ENCODE results near the gene ALX4. TPM values are rescaled to one million over a fixed set of nuclear protein-coding genes. Genes with fewer than 3 reads are reported as not detected.

The ALX4 gene
- total and polyA plus RNA-seq, 9 of the 15 experiments (the other 6 are each of a cell fraction or from before 2014, with no cell fraction given) = 0.07 to 1.2 (median 0.33) TPM

DNA sequence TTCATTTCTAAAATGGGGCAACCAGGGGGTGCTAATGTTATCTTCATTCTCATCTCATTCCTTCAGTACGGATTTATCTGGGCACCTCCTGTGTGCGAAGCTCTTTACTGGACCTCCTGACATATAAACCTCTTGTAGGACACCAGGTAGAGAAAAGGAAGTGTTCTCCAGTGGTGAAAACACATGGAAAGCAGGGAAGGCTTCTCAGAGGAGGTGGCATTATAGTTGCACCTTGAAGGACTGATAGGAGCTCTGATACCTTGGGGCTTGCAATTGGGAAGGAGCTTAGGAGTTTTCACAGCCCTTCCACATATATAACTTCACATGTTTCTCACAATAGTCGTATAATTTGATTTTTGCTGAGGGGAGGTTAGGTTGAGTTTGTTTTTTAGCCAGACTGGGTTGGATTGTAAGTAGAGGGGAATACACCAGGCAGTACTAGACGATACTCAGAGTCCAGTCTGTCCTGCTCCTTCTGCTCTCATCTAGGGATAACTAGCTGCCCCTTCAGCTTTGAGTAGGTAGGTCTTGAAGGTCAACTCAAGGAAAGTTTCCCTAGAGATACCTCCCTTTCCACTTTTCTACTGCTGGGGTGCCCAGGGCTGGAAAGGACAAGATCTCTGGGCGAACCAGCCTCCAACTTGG is 34.0 kb upstream of the ALX4 start:
- Histone ChIP-seq H3K9me1 (ENCODE audit: control insufficient read depth, insufficient read depth, low read length) (no peaks in the 10 kb centered on the region), H3K9me3 (replicated peaks; ENCODE audit: control insufficient read depth, insufficient read depth, low read depth, low read length) (no peaks in the 10 kb centered on the region), H2AFZ (ENCODE audit: low read depth, low read length) (no peak overlapping the region), H3K4me2 (ENCODE audit: insufficient read depth, low read length) (no peak overlapping the region), H3K36me3 (ENCODE audit: control insufficient read depth, insufficient read depth, low read length) (no peaks in the 10 kb centered on the region), H3K27ac (ENCODE audit: extremely low read depth, low read depth, low read length) (no peak overlapping the region), H4K20me1 (replicated peaks; ENCODE audit: control insufficient read depth, insufficient read depth, low read length) (no peaks in the 10 kb centered on the region), H3K9ac (ENCODE audit: insufficient read depth in 1 of 2, low read depth in 2 of 2, low read length in 2 of 2) (no peak overlapping the region), H3K79me2 (ENCODE audit: control insufficient read depth, insufficient read depth, low read length) (no peaks in the 10 kb centered on the region), H3K27me3 (ENCODE audit: control insufficient read depth in 2 of 2, insufficient read depth in 2 of 2, low read length in 2 of 2) (no peaks in the 10 kb centered on the region), H3K4me3 (no peak overlapping the region), H3K4me1 (replicated peaks in 1 of 2; ENCODE audit: control insufficient read depth in 2 of 2, insufficient read depth in 2 of 2, low read length in 2 of 2) (peaks cover 12 to 14% of the 10 kb centered on the region in 2 experiments; a peak in 4 of 5 replicates)
- ChIA-PET CTCF (ENCODE audit: low intra/inter-chr PET ratio) (no interaction called here), POLR2A (interaction anchor here (0.6 to 1.3 kb wide), 2 partner anchors 17 to 20 kb away, joined by 3 to 4 read pairs; no protein-coding TSS in a partner anchor)
- intact Hi-C loops (cut with micrococcal nuclease) = no loop called here
- ATAC-seq (no peak), FAIRE-seq (no peak), DNase-seq (ENCODE audit: extremely low read depth in 1 of 4, low spot score in 3 of 4) (no peak)
- 40% methylated on average over 5 of the region's 5 CpGs for WGBS (ENCODE audit: insufficient coverage, low coverage, missing lambda C conversion rate)
- in situ Hi-C loops (cut with MboI) = no loop called here
- BruUV-seq (replicated peaks) = no TSS peak
- no peak for TF ChIP-seq ZSCAN32 (CRISPR knock-in tag; IDR thresholded peaks at IDR 0.05)
- TF ChIP-seq, protein P1, sequence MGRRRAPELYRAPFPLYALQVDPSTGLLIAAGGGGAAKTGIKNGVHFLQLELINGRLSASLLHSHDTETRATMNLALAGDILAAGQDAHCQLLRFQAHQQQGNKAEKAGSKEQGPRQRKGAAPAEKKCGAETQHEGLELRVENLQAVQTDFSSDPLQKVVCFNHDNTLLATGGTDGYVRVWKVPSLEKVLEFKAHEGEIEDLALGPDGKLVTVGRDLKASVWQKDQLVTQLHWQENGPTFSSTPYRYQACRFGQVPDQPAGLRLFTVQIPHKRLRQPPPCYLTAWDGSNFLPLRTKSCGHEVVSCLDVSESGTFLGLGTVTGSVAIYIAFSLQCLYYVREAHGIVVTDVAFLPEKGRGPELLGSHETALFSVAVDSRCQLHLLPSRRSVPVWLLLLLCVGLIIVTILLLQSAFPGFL (CRISPR knock-in tag; IDR thresholded peaks at IDR 0.05) = no peak
- TF ChIP-seq, protein P2, sequence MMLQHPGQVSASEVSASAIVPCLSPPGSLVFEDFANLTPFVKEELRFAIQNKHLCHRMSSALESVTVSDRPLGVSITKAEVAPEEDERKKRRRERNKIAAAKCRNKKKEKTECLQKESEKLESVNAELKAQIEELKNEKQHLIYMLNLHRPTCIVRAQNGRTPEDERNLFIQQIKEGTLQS (IDR thresholded peaks at IDR 0.05) = no peak
- TF ChIP-seq, protein P2 (CRISPR knock-in tag; conservative IDR thresholded peaks at IDR 0.05) = no peak
- TF ChIP-seq KDM2B (CRISPR knock-in tag; IDR thresholded peaks at IDR 0.05) = no peak
- TF ChIP-seq ESRRA (IDR thresholded peaks at IDR 0.05; ENCODE audit: borderline replicate concordance, low read depth) = peak; percentile 45; the same call in 1 of the 2 replicates
- TF ChIP-seq DDX20 (tag; IDR thresholded peaks at IDR 0.05; ENCODE audit: low read depth) = no peak
- TF ChIP-seq, protein P3, sequence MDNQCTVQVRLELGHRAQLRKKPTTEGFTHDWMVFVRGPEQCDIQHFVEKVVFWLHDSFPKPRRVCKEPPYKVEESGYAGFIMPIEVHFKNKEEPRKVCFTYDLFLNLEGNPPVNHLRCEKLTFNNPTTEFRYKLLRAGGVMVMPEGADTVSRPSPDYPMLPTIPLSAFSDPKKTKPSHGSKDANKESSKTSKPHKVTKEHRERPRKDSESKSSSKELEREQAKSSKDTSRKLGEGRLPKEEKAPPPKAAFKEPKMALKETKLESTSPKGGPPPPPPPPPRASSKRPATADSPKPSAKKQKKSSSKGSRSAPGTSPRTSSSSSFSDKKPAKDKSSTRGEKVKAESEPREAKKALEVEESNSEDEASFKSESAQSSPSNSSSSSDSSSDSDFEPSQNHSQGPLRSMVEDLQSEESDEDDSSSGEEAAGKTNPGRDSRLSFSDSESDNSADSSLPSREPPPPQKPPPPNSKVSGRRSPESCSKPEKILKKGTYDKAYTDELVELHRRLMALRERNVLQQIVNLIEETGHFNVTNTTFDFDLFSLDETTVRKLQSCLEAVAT (IDR thresholded peaks at IDR 0.05) = peak in 1 of 2 experiments; percentile 64; a peak in 1 of 4 replicates
- TF ChIP-seq, protein P4, sequence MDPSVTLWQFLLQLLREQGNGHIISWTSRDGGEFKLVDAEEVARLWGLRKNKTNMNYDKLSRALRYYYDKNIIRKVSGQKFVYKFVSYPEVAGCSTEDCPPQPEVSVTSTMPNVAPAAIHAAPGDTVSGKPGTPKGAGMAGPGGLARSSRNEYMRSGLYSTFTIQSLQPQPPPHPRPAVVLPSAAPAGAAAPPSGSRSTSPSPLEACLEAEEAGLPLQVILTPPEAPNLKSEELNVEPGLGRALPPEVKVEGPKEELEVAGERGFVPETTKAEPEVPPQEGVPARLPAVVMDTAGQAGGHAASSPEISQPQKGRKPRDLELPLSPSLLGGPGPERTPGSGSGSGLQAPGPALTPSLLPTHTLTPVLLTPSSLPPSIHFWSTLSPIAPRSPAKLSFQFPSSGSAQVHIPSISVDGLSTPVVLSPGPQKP (CRISPR knock-in tag; IDR thresholded peaks at IDR 0.05) = no peak
- peak; percentile 88 for TF ChIP-seq RBM25 (IDR thresholded peaks at IDR 0.05; ENCODE audit: low read depth, low read length, severe bottlenecking)
- TF ChIP-seq FOXP1 (CRISPR knock-in tag; IDR thresholded peaks at IDR 0.05) = no peak
- 0 out of 2 replicates have a peak, but pooled peaks have one; percentile 63 for TF ChIP-seq ZNF436 (CRISPR knock-in tag; IDR thresholded peaks at IDR 0.05)
- TF ChIP-seq, protein P5, sequence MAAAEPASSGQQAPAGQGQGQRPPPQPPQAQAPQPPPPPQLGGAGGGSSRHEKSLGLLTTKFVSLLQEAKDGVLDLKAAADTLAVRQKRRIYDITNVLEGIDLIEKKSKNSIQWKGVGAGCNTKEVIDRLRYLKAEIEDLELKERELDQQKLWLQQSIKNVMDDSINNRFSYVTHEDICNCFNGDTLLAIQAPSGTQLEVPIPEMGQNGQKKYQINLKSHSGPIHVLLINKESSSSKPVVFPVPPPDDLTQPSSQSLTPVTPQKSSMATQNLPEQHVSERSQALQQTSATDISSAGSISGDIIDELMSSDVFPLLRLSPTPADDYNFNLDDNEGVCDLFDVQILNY (CRISPR knock-in tag; IDR thresholded peaks at IDR 0.05) = no peak
- TF ChIP-seq, protein P6, sequence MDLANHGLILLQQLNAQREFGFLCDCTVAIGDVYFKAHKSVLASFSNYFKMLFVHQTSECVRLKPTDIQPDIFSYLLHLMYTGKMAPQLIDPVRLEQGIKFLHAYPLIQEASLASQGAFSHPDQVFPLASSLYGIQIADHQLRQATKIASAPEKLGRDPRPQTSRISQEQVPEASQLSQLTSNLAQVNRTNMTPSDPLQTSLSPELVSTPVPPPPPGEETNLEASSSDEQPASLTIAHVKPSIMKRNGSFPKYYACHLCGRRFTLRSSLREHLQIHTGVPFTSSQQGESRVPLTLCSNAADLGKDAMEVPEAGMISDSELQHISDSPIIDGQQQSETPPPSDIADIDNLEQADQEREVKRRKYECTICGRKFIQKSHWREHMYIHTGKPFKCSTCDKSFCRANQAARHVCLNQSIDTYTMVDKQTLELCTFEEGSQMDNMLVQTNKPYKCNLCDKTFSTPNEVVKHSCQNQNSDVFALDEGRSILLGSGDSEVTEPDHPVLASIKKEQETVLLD (IDR thresholded peaks at IDR 0.05) = no peak
- TF ChIP-seq ZNF785 (CRISPR knock-in tag; IDR thresholded peaks at IDR 0.05) = no peak
